Mesothelial cell of epicardium (in vitro differentiated cells): Measurements from ENCODE around the gene ISCU. TPM values are rescaled to one million over a fixed set of nuclear protein-coding genes. Genes with fewer than 3 reads are reported as not detected.
A peak's percentile ranks its signal among the peaks of the same experiment; 100 is the strongest.

ENCODE experiments used
- DNase-seq, 2 experiments: peaks; one replicate each; pipeline ENCODE4 v3.0.0; 2021; ENCODE audit warnings: low spot score in 2 of 2; ENCODE audit not compliant: unreplicated experiment in 2 of 2
- H3K27ac Mint-ChIP-seq: 2 replicates; pipeline ENCODE4 v1.8.0; 2021; ENCODE audit warnings: mixed read lengths
- H3K27me3 Mint-ChIP-seq: 2 replicates; pipeline ENCODE4 v1.8.0; 2021; ENCODE audit warnings: low read depth, mixed read lengths
- H3K36me3 Mint-ChIP-seq: 2 replicates; pipeline ENCODE4 v1.8.0; 2021; ENCODE audit warnings: mixed read lengths
- H3K4me1 Mint-ChIP-seq: 2 replicates; pipeline ENCODE4 v1.8.0; 2021; ENCODE audit warnings: mixed read lengths
- H3K4me3 Mint-ChIP-seq: 2 replicates; pipeline ENCODE4 v1.8.0; 2021; ENCODE audit warnings: mild to moderate bottlenecking, moderate library complexity, mixed read lengths
- H3K9me3 Mint-ChIP-seq: 2 replicates; pipeline ENCODE4 v1.8.0; 2021; ENCODE audit warnings: mixed read lengths
- CTCF ChIP-seq: fragments of 200-600 bp; sonication (generic); IDR thresholded peaks from one replicate; pipeline ENCODE4 v1.5.0; 2021; ENCODE audit warnings: antibody characterized with exemption; ENCODE audit not compliant: unreplicated experiment
- total RNA-seq: library from RNA; stranded (reverse); gene quantifications from 3 replicates; pipeline ENCODE4 v1.2.1, GENCODE V29; 2021

ISCU gene
- total RNA-seq, 1 donor from 2014 or later = 64.9 TPM

DNA sequence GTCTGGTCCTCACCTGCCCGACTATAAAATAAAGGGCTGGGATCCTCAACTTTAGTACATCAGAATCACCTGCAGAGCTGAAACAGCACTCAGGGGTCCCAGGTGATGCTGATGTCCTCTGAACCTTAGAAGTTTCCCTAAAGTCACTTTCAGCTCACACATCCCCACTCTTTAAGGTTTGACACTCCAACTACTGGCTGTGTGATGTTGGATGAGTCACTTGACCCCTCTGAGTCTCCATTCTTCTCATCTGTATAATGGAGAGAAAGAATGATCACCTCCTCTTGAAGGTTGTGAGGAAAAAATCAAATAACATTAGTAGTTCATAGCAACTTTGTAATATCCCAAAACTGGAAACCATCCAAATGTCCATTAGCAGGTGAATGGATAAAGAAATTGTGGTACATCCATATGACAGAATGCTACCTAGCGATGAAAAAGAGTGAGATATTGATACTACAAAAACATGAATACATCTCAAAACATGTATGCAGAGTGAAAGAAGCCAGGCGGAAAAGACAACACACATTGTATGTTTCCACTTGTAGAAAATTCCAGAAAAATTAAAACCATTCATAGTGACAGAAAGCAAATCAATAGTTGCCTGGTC, 22.2 kb downstream of the ISCU start:
- DNase-seq = no peak
- Mint-ChIP-seq H3K27ac (no peak overlapping the region), H3K9me3 (peaks cover 4% of the 10 kb centered on the region), H3K4me1 (peaks cover 24% of the 10 kb centered on the region), H3K36me3 (no peaks in the 10 kb centered on the region), H3K27me3 (no peaks in the 10 kb centered on the region), H3K4me3 (no peak overlapping the region)
- TF ChIP-seq CTCF = no peak

- peaks cover 4% of the 10 kb centered on the region for H3K9me3 Mint-ChIP-seq
- TF ChIP-seq CTCF = no peak
- no peaks in the 10 kb centered on the region for H3K27me3 Mint-ChIP-seq
Measured at GRCh38 chr12:108585864-108586263, 23.5 kb downstream of the ISCU start.

GRCh38 chr12:108586306-108586705, 23.9 kb downstream of the ISCU start:
- Mint-ChIP-seq H3K27me3 (no peaks in the 10 kb centered on the region), H3K4me3 (no peak overlapping the region), H3K27ac (no peak overlapping the region), H3K4me1 (peaks cover 24% of the 10 kb centered on the region), H3K36me3 (no peaks in the 10 kb centered on the region), H3K9me3 (peaks cover 4% of the 10 kb centered on the region)
- no peak for TF ChIP-seq CTCF
- no peak for DNase-seq

More at GRCh38 chr12:108585864-108586263, 23.5 kb downstream of the ISCU start:
- Mint-ChIP-seq H3K4me3 (no peak overlapping the region), H3K27ac (no peak overlapping the region), H3K4me1 (peaks cover 24% of the 10 kb centered on the region), H3K36me3 (no peaks in the 10 kb centered on the region)
- DNase-seq = no peak

GRCh38 chr12:108587826-108588225, 25.4 kb downstream of the ISCU start:
- H3K27ac Mint-ChIP-seq = peak overlapping the region; percentile 39
- no peaks in the 10 kb centered on the region for H3K27me3 Mint-ChIP-seq

DNA sequence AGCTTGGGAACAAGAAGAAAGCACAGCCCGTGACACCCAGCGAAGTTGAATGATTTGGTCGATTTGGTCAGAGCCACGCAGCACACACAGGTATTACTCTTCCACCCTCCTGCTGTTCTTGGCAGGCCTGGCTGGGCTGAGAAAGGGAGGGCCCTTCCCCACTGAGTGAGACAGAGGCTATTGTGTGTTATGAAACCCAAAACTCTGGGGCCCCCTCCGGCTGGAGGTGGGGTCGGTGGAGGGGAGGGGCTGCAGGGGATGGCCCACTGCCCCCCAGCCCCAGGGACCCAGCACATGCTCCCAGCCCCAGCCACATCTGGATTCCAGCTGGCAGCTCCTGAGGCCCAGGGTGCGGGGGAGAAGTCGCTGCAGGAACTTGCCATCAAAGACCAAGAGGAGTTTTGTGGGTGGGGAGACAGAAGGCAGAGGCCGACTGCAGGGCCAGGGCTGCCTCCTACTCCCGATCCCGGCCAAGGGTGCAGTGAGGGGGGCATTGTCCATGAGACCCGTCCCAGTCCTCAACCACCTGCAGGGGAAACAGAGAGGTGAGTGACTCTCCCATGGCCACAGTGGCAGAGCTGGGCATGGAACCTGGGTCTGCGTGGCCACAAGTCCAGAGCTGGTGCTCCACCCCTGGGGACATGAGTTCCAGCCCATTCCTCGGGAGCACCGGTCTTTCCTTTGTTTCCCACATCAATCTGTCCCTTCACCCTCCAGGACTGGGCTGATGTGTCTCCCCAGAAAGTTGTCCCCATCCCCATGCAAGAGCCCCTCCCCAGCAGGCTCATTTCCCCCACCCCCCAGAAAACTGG, 26.8 kb downstream of the ISCU start:
- Mint-ChIP-seq H3K4me1 (peaks cover 17% of the 10 kb centered on the region), H3K4me3 (peak overlapping the region; percentile 22), H3K36me3 (no peaks in the 10 kb centered on the region), H3K27me3 (no peaks in the 10 kb centered on the region), H3K9me3 (peaks cover 4% of the 10 kb centered on the region), H3K27ac (peak overlapping the region; percentile 86)
- TF ChIP-seq CTCF = no peak
- peak in 1 of 2 experiments; percentile 59 for DNase-seq

More at GRCh38 chr12:108587826-108588225, 25.4 kb downstream of the ISCU start:
- Mint-ChIP-seq H3K4me1 (peaks cover 24% of the 10 kb centered on the region), H3K4me3 (no peak overlapping the region), H3K9me3 (peaks cover 4% of the 10 kb centered on the region), H3K36me3 (no peaks in the 10 kb centered on the region)
- DNase-seq = no peak
- no peak for TF ChIP-seq CTCF
